ENCODE results near the gene TENT5A.

GRCh38 chr6:81768150-81768942 lies 15.9 kb upstream of the TENT5A start:
- TF ChIP-seq GATA2 (IDR thresholded peaks at IDR 0.05; ENCODE audit: low read depth, low read length) (no peak), GATA3 (IDR thresholded peaks at IDR 0.05; ENCODE audit: low read depth, low read length) (no peak)
